ENCODE measurements around the gene TUB.
A peak's percentile ranks its signal among the peaks of the same experiment; 100 is the strongest.

Gene TUB

DNA sequence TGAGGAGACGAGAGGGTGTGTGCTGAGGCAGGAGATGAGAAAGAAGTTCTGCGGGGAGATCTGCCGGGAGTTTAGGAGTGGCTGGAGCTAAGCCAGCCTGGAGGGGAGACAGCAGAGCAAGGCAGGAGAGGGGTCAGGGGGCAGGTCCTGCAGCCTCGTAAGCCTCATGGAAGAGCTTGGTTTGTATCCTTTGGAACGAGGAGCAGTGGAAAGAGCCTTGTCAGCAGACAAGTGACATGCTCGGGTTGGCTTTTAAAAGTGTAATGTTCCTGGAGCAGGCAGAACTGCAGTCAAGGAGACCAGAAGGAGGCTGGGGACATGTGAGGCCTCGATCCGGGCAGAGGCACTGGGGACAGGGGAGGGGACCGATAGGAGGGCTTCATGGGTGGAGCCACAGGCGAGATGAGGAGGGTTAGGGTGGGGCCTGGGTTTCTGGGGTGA, 21.4 kb upstream of the TUB start:
- no peak for DNase-seq (ENCODE audit: low read depth)
- no peak overlapping the region for H3K4me3 ChIP-seq (ENCODE audit: low read depth, low read length)
- no peak for TF ChIP-seq CTCF (conservative IDR thresholded peaks at IDR 0.05; ENCODE audit: low read depth, low read length)

- TF ChIP-seq CTCF (conservative IDR thresholded peaks at IDR 0.05; ENCODE audit: low read depth, low read length) = no peak
- DNase-seq (ENCODE audit: low read depth) = no peak
- no peak overlapping the region for H3K4me3 ChIP-seq (ENCODE audit: low read depth, low read length)
Observed at GRCh38 chr11:8060146-8060719, 20.8 kb upstream of the TUB start.

- TF ChIP-seq CTCF (conservative IDR thresholded peaks at IDR 0.05; ENCODE audit: low read depth, low read length) = no peak
Observed at GRCh38 chr11:8060801-8061554, 20.0 kb upstream of the TUB start.

GRCh38 chr11:8061555-8062428, 19.2 kb upstream of the TUB start:
- DNase-seq (ENCODE audit: low read depth) = no peak
- no peak for TF ChIP-seq CTCF (conservative IDR thresholded peaks at IDR 0.05; ENCODE audit: low read depth, low read length)
- H3K4me3 ChIP-seq (ENCODE audit: low read depth, low read length) = no peak overlapping the region

More at GRCh38 chr11:8060801-8061554, 20.0 kb upstream of the TUB start:
- no peak overlapping the region for H3K4me3 ChIP-seq (ENCODE audit: low read depth, low read length)
- peak; percentile 65 for DNase-seq (ENCODE audit: low read depth)

GRCh38 chr11:8062781-8063257, 18.2 kb upstream of the TUB start:
- no peak for TF ChIP-seq CTCF (conservative IDR thresholded peaks at IDR 0.05; ENCODE audit: low read depth, low read length)

GRCh38 chr11:8063324-8063723, 17.7 kb upstream of the TUB start:
- H3K4me3 ChIP-seq (ENCODE audit: low read depth, low read length) = no peak overlapping the region
- peak; percentile 70 for DNase-seq (ENCODE audit: low read depth)
- TF ChIP-seq CTCF (conservative IDR thresholded peaks at IDR 0.05; ENCODE audit: low read depth, low read length) = no peak

More at GRCh38 chr11:8062781-8063257, 18.2 kb upstream of the TUB start:
- no peak for DNase-seq (ENCODE audit: low read depth)
- H3K4me3 ChIP-seq (ENCODE audit: low read depth, low read length) = no peak overlapping the region

All from choroid plexus epithelial cell (primary cell).